Stimulated activated CD4-positive, alpha-beta T cell treated with anti-CD3 and anti-CD28 coated beads, Interleukin-4, amount 100 ng/mL, for 24 hours (primary cell): ENCODE measurements around the gene SWSAP1.

Experiments used
- DNase-seq: peaks from one replicate; pipeline ENCODE4 v3.0.0-alpha.2; 2020

The SWSAP1 gene

DNA sequence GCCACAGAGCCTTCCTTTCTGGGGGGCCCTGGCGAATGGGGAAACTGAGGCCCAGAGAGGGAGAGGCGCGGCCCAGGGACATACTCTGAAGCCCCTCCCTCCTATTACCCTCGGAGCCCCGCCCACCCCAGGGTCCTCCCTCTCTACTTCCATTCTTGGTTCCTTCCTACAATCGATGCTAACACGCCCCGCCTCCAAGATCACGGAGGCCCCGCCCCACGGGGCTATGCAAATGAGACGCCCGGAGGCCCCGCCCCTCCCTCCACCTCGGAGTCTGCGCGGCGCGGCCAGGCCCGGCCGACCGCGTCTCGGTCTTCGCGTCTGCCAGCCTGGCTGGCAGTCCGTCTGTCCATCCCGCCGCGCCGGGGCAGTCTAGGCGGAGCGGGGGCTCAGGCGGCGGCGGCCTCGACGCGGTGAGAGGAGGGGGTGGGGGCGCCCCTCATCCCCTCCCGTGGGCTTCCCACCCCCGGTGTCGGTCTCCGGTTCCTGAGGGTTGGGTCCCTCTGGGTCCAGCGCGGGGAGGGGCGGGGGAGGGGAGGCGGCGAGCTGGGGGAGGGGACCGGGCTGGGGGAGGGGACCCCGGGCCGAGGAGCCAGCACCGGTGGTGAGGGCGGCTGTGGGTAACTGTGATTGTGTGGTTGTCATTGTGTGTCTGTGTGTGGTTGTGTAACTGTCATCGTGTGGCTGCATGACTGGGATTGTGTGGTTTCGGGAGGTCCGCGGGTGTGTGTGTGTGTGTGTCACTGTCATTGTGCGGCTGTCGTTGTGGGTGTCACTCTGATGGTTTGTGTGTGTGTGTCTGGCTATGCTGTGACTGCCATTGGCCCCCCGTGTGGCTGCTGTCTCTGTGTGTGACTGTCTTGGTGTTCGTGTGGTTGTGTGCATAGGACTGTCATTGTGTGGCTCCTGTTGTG lies 19.0 kb upstream of the SWSAP1 start, which contains the start of gene PLPPR2:
Gene PLPPR2 (plus strand): TSS at position 273 of the 914 bp plus-strand sequence. CDS start 2,242 bp downstream, outside the sequence.
- peak; percentile 87 for DNase-seq

DNA sequence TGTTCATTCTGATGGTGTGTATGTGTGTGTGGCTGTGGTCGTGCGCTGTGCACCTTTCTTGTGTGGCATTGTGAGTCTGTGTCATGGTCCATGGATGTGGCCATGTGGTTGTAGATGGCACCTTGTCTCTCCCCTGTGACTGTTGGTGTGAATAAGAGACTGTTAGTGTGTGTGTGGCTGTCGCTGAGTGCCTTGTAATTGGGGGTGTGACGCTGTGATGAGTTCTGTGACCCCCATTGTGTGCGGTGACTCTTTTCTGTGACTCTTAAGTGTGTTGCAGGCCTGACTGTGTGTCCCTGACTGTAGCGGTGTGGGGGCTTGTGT lies 18.4 kb upstream of the SWSAP1 start:
- DNase-seq = no peak

DNA sequence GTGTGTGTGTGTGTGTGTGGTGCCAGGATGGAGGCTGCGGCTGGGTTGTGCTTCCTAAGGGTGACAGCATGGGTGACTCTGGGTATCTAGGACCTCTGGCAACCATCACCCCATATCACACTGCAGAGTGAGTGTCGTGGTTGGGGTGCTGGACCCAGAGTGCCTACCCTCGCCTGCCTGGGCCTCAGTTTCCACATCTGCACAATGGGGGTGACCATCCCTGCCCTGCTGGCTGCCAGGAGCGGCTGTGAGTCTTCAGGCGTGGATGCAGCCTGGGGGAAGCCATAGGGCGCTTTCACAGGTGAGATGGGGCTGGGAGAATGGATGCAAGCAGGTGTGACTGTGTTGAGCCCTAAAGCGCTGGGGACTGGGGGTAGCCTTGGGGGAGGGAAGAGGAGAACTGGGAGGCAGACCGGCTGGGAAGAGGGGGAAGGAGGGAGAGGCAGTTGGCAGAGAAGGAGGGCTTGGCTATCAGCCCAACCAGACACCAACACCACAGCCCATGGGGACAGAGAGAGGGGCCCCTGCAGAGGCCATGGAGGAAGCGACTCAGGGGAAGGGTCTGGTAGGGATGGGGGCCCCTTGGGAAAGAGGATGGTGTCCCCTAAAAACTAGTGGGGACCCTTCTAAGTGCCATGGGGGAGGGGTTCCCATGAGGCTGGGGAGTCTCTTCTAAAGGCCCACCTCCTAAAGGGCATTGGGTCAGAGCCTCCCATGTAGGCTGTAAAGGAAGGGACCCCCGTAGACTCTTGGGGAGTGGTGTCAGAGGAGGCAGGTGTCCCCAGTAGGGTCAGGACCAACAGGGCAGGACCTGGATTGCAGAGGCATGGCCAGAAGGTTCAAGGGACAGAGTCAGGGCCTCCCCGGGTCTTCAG lies 17.6 kb upstream of the SWSAP1 start:
- no peak for DNase-seq

DNA sequence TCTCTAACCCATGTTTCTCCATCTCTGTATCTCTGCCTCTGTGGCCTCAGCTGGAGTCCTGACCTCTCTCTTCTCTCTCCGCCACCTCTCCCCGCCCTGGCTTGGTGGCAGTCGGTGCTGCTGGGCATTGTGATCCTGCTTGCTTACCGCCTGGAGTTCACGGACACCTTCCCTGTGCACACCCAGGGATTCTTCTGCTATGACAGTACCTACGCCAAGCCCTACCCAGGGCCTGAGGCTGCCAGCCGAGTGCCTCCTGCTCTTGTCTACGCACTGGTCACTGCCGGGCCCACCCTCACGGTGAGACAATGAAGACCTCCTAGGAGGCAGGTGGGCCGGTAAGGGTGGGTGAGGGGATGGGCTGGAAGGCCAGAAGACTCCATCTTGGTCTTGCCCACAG lies 15.0 kb upstream of the SWSAP1 start:
- DNase-seq = no peak

DNA sequence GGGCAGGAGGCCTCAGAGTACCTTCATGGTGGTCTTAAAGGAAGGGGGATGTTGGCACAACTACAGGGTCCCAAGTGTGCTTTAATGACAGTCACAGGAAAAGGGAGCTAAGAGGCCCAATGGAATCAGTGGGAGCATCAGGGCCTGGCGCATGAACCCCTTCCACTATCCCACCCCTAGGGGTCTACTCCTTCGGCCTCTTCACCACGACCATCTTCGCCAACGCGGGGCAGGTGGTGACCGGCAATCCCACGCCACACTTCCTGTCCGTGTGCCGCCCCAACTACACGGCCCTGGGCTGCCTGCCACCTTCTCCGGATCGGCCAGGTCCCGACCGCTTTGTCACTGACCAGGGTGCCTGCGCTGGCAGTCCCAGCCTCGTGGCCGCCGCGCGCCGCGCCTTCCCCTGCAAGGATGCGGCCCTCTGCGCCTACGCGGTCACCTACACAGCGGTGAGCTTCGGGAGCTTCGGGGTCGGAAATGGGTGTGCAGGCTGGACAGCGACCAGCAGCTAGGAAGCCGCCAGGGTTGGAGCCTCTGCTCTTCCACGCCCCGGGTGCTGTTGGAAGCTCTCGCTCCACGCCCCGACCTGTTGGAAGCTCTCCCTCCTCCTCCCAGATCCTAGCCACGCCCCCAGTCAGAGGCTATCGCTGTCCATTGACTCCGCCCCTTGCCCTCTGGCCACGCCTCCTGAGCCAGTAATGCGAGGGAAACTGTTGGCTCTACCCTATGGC lies 13.3 kb upstream of the SWSAP1 start:
- no peak for DNase-seq

DNA sequence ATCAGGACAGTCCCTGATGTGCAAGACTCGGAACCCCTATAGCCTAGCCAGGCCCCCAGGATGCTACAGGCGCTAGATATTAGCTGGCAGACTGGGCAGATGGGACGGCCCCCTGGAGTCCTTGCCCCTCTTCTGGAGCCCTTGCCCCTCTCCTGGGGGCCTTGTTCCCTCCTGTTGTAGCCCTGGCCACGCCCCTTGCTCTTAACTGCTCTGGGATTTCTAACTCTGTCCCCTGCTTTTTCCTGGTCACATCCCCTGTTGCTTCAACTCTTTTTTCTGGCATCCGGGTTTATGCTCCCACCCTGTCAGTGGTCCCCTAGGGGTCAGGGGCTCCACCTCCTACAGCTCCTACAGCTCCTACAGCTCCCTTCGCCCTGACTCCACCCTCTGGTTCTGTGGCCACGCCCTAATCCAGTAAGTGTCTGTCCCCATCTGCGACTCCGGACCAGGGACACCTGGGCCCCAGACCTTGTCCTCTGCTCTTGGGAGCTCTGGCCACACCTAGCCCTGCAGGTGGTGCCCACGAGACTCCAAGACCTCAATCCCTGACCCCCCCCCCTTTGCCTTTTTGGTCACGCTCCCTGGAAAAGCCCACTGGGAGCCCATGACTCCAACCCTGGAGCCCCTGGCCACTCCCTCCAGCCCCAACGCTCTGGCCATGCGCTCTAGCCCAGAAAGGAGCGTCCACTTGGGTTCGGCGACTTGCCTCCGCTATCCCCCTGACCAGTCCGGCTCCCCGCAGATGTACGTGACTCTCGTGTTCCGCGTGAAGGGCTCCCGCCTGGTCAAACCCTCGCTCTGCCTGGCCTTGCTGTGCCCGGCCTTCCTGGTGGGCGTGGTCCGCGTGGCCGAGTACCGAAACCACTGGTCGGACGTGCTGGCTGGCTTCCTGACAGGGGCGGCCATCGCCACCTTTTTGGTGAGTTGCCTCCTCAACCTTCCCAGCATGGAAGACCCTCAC lies 12.4 kb upstream of the SWSAP1 start:
- no peak for DNase-seq

DNA sequence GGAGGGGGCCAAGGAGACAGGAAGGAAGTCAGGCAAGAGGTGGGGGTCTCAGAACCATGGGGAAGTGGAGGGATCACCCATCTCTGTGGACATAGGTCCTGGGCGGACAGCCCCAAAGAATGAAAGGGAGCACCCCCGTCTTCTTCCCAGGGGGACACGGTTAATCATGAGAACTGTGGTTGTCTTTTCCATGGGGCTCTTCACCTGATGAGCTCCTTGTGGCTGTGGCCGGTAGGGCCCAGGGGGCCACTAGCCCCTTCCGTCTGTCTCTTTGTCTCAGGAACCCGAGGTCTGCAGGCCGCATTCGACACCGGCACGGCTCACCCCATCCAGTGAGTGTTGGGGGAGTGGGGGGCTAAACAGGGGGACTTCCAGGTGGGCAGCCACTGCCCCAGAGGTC lies 10.6 kb upstream of the SWSAP1 start:
- DNase-seq = no peak

DNA sequence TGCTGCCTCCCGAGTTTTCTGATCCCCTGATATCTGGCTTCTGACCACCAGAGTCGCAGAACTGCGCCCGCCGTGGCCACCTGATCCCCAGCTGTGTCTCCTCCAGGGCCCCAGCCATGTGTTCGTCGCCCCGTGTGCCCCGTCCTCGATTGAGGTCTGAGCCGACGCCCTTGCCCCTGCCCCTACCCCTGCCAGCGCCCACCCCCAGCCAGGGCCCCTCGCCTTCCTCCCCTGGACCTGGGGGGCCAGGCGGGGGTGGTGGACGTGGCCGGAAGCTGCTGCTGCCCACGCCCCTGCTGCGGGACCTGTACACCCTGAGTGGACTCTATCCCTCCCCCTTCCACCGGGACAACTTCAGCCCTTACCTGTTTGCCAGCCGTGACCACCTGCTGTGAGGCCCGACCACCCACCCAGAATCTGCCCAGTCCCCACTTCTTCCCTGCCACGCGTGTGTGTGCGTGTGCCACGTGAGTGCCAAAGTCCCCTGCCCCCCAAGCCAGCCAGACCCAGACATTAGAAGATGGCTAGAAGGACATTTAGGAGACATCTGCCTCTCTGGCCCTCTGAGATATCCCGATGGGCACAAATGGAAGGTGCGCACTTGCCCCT lies 10.1 kb upstream of the SWSAP1 start:
- no peak for DNase-seq

DNA sequence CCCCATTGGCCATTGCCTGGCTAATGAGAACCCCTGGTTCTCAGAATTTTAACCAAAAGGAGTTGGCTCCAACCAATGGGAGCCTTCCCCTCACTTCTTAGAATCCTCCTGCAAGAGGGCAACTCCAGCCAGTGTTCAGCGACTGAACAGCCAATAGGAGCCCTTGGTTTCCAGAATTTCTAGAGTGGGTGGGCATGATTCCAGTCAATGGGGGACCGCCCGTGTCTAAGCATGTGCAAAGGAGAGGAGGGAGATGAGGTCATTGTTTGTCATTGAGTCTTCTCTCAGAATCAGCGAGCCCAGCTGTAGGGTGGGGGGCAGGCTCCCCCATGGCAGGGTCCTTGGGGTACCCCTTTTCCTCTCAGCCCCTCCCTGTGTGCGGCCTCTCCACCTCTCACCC lies 9.5 kb upstream of the SWSAP1 start:
- DNase-seq = no peak

DNA sequence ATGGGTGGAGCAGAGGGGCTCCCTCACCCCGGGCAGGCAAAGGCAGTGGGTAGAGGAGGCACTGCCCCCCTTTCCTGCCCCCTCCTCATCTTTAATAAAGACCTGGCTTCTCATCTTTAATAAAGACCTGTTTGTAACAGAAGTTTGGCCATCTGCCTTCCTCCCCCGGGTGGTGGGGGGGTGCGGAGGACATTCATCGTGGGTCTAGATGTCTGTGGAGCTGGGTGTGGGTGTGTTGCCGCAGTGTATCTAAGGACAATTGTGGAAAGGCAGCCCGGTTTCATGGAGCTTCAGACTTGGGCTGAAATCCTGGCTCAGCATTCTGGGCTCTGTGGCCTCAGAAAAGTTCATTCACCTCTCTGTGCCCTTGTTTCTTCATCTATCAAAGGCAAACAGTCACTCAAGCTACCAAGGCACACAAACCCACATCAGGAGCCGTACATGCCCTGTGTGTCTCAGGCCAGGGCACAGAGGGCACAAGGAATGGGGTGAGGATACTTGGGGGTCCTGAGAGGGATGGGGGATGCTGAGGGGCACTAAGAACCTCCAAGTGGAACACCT lies 8.8 kb upstream of the SWSAP1 start:
- no peak for DNase-seq

DNA sequence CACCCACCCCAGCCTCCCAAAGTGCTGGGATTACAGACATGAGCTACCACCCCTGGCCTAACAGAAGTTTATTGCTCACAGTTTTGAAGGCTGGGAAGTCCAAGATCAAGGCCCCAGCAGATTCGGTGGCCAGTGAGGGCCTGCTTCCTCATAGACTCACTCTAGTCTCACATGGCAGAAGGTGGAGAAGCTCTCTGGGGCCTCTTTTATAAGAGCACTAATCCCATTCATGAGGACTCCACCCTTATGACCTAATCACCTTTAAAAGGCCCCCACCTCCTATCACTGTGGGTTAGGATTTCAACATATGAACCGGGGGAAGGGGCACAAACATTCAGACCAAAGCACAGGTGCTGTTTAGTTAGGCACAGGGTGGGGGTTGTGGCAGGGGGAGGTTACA lies 6.9 kb upstream of the SWSAP1 start:
- no peak for DNase-seq

DNA sequence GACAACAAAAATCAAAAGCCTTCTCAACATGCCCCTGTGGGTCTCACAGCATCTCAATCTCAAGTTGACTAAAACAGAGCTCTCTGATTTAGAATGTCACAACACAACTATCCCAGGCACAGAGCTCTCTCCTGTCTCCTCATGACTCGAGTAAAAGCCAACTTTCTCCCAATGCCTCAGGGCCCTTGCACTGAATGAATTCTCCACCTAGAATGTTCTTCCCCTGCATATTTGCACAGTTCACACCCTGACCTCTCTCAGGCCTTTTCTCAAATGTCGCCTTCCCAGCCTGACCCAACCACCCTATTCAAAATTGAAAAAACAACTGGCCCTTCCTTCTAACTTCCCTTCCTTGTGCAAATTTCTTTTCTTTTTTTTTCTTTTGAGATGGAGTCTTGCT lies 3.7 kb upstream of the SWSAP1 start:
- DNase-seq = no peak

DNA sequence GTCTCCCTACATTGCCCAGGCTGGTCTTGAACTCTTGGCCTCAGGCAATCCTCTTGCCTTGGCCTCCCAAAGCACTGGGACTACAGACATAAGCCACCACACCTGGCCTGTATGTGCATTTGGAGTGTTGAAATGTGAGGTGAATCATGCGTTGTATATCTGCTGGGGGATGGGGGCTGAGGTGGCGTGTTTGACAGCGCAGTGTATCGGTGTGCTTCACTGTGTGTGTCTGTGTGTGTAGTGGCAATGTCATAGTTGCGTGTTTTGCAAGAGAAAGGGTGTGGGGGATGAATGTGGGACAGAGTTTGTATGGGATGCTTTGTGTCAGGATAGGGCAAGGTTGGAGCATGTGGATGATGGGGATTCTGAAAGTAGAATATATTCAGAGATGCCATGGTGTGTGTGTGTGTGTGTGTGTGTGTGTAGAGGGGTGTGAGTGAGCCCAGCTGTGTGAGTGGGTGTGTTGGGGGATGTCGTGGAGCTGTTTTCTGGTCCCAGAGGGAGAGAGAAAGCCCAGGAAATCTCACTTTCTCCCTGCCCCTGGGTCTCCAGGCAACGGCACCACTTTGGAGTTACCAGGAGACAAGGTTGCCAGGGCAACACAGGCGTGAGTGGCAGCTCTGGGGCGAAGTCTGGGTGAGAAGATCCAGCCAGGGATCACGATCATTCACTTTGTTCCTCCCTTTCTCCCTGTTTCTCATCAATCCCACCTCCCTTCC lies 1.1 kb upstream of the SWSAP1 start:
- no peak for DNase-seq

DNA sequence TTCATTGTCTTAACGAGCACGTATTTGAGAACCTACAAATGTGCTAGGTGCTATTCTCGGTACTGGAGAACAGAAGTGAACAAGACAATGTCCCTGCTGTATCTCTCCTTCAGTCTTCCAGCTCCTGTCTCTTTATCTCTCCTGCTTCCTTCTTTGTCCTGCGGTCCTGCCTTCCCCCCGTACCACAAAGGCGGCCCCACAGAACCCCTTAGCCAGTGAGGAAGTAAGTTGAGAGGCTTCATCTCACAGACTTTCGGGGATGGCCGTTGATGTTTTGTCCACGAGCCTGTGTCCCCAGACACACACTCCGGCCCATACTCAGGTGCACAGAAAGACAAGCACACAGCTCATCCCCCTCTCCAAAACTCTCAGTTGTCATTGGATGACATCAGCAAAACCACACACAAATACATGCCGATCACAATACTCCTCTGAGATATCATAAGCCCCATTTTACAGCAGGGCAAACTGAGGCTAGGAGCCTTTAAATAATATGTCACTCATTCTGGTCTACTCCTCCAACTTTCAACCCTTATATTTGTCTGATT lies 507 bp upstream of the SWSAP1 start:
- DNase-seq = no peak

DNA sequence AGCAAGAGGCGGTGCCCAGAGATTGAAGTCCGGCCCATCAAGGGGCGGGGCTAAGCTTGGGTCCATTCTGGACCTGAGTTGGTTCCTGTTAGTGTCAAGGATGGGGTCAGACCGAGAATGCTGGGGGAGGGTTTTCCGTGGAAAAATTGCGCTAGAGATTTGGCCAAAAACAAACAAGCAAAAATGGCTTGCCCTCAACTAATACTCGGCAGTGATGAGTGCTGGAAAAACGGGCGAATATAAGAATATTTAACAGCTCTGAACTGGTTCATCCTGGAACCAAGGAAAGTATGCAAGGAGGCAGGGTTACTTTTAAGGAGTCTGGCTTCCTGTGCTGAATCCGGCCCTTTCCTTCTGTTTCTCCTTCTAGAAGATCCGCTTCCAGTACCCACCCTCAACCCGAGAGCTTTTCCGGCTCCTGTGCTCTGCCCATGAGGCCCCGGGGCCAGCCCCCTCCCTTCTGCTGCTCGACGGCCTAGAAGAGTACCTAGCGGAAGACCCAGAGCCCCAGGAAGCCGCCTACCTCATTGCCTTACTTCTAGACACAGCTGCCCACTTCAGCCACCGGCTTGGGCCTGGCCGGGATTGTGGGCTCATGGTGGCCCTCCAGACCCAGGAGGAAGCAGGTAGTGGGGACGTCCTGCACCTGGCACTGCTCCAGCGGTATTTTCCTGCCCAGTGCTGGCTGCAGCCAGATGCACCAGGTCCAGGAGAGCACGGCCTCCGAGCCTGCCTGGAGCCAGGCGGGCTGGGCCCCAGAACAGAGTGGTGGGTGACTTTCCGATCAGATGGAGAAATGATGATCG lies 880 bp downstream of the SWSAP1 start:
- peak; percentile 67 for DNase-seq

DNA sequence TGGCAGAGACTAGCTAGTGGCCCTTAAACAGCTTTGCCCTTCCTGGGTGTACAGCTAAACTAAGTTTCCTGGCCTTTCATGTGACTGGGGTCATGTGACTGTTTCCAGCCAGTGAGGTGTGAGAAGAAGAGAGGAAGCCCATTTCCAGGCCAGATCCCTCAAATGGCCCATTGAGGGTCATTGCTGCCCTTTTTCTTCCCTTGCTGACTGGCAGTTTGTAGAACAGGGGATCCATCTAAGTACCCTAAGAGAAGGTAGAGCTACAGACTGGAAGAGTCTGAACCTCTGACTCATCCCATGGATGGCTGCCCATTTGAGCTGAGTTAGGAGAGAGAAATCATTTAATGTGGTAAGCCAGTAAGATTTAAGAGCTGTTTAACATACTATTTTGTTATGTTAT lies 2.8 kb downstream of the SWSAP1 start:
- peak; percentile 26 for DNase-seq

DNA sequence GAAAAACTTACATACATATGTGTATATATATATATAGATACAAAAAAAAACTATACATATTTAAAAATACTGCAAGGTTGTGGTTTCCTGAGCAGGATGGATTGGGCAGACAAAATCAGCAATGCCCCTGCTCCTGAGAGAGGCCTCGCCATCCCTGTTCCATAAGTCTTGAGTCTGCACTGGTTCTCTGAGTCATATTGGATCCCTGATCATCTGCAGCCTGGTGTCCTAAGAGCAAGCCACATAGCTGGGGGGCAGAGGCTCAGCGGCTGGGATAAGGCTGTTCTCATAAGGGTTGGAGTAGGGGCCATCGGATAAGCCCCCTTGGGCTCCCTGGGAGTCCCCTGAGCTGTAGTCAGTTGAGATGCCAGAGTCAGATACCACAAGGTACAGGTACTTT lies 3.3 kb downstream of the SWSAP1 start:
- no peak for DNase-seq

DNA sequence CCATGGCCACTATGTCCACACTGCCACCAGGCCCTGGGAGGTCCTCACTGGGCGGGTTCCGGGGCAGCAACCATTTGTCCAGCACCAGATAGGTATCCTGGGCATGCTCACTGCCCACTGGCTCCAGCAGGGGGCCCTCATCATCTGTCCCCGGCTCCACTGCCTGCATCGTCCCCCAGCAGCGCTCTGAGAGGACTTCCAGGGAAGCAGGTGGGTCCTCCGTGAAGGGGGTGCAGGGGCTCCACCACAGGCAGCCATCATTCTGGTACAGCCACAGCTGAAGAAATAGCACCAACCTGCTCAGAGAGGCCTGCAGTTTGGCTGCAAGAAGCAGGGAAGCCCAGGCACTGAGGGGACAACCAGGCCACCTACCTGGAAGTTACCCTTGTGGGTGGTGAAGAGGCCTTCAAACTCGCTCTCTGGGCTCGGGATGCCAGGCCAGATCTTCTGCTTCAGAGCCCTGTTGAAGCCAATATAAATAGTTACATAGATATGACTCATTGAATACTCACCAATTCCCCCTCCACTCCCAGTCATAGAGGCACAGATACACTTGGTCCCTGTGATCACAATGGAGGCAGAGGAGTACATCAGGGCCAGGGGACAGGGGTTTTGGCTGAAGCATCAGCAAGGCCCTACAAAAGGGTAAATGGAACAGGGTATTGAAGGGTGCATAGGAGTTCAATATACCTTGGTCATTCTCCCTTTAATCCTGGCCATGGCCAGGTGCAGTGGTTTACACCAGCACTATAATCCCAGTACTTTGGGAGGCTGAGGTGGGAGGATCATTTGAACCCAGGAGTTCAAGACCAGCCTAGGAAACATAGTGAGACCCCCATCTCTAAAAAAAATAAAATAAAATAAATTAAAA lies 4.1 kb downstream of the SWSAP1 start:
- peak; percentile 22 for DNase-seq
